DMS114 treated with DMSO at 0.1 percent for 48 hours (cell line): ENCODE measurements around the gene TOMM5.

Experiments
- DNase-seq: peaks from one replicate; lab custom pipeline; 2025; ENCODE audit not compliant: unreplicated experiment; lab: John Stamatoyannopoulos, UW

The TOMM5 gene

GRCh38 chr9:37563806-37564513, 28.4 kb downstream of the TOMM5 start:
- no peak for DNase-seq

DNA sequence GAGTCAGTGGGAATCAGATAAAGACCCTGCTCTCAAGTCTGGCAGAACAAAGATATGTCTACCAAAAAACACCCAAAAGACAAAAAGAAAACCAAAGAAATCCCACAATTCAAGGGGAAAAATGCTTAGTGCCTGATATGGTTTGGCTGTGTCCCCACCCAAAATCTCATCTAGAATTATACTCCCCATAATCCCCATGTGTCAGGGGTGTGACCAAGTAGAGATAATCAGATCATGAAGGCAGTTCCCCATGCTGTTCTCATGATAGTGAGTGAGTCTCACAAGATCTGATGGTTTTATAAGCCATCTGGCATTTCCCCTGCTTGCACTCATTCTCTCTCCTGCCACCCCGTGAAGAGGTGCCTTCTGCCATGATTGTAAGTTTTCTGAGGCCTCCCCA, 29.6 kb downstream of the TOMM5 start:
- DNase-seq, result no peak

DNA sequence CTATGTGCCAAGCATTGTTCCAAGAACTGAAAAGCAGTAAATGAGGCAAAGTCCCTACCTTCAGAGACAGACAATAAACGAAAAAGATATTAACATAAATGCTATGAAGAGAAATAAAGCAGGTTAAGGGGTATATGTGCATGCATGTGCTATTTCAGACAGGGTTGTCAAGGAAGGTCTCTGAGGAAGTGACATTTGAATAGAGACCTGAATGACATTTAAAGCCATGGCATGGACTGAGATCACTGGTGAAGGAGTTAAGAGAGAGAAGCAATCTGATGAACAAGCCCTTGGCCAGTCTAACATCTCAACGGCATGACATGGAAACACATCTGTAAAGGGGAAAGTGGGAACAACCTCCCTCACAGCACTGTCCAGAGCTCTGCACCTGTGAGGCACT, 30.7 kb downstream of the TOMM5 start:
- DNase-seq, result no peak

- DNase-seq, result no peak
Measured at GRCh38 chr9:37559855-37560592, 32.4 kb downstream of the TOMM5 start.

GRCh38 chr9:37559125-37559524, 33.3 kb downstream of the TOMM5 start:
- no peak for DNase-seq

- no peak for DNase-seq
Measured at GRCh38 chr9:37555786-37556185, 36.6 kb downstream of the TOMM5 start.

DNA sequence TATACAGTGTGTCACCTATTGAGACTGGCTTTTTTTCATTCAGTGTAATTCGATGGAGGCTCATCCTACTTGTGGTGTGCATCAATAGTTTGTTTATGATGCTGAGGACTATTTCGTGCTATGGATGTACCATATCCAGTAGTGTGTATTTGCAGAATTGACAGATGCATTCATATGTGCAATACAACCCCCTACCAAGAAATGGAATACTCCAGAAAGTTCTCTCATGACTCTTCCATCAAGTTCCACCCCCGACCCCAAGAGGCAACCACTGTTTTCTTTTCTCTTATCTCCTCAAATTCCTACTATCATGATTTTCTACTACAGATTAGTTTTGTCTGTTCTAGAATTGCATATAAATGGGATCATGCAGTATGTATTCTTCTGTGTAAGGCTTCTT, 38.1 kb downstream of the TOMM5 start:
- no peak for DNase-seq

DNA sequence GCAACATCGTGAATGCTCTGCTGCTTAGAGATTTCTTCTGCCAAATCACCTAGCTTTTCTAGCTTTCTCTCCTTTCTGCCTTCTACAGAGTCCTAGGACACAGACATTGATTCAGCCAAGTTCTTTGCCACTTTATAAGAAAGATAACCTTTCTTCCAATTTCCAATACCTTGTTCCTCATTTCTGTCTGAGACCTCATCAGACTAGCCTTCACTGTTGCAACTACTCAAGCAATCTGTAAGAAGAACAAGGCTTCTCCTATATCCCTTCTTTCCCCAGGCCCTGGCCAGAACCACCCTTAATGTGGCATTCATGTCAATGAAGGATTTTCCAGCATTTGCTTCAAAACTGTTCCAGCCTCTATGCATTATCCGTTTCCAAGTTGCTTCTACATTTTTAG, 40.5 kb downstream of the TOMM5 start:
- no peak for DNase-seq

DNA sequence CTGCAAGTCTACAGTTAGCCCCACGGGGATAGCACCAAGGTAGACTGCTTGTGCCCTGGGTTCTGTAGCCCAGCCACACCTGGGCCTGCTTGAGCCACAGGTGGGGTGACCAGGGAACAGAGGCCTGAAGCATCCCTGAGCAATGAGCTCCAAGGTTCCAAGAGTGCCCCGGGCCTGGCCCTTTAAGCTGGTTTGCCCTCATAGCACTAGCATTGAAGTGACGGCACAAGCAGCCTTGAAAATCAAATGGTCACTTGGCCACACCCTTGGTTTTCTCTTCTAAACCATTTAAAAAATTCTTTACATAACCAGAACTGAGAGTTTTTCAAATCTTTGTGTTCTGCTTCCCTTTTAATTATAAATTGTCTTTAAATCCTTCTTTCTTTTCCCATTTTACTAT, 40.9 kb downstream of the TOMM5 start:
- DNase-seq, result no peak

DNA sequence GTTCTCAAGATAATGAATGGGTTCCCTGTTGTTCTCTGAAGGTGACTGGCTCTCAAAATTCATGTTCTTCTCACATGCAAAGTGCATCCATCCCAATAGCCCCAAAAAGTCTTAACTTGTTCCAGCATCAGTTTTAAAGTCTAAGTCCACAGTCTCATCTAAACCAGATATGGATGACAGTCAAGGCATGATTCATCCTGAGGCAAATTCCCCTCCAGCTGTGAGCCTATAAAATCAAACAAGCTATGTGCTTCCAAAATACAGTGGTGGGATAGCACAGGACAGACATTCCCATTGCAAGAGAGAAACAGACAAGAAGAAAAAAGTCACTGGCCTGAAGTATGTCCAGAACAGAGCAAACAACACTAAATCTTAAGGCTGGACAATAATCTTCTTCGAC, 41.6 kb downstream of the TOMM5 start:
- no peak for DNase-seq

GRCh38 chr9:37549527-37549926, 42.9 kb downstream of the TOMM5 start:
- no peak for DNase-seq

DNA sequence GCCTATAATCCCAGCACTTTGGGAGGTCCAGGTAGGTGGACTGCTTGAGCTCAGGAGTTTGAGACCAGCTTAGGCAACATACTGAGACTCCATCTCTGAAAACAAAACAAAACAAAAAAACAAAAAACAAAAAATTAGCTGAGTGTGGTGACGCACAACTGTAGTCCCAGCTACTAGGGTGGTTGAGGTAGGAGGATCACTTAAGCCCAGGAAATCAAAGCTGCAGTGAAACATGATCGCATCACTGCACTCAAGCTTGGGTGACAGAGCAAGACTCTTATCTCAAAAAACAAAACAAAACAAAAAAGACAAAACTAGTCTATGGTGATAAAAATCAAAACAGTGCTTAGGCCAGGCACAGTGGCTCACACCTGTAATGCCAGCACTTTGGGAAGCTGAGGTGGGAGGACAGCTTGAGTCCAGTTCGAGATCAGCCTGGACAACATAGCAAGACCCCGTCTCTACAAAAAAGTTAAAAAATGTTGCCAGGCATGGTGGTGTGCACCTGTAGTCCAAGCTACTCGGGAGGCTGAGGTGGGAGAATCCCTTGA, 45.0 kb downstream of the TOMM5 start:
- no peak for DNase-seq

GRCh38 chr9:37543468-37543867, 48.9 kb downstream of the TOMM5 start:
- no peak for DNase-seq

DNA sequence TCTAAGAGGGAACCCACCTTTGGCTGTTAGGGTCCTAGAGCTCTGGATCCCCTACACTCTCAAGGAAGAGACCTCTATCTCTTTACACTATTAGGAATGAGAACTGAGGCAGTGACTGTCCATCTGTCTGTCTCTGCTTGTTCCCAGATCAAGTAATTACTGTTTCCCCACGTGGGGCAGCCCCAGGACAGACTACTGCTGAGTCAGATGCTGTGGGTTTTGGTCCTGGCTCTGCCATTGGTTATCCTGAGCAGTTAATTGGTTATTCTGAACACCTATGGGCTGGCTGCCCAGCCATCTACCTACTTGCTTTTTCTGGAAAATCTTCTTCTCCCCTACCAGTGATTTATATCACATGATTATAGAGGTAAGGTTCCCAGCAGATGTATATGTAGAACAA, 49.5 kb downstream of the TOMM5 start:
- no peak for DNase-seq

DNA sequence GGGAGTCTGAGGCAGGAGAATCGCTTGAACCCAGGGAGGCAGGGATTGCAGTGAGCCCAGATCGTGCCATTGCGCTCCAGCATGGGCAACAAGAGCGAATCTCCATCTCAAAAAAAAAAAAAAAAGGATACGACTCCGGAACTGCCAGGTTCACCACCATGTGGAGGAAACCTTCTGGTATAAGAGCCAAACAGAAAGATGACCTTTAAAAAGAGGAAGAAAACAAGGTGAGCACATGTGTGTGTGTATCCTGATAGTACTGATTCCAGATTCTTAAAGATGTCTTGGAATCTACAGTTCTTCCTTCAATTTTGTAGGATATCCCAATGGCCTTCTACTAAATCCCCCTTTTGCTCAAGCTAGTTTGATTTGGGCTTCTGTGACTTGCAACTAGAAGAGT, 49.9 kb downstream of the TOMM5 start:
- no peak for DNase-seq

- no peak for DNase-seq
Measured at GRCh38 chr9:37541465-37541864, 50.9 kb downstream of the TOMM5 start.

DNA sequence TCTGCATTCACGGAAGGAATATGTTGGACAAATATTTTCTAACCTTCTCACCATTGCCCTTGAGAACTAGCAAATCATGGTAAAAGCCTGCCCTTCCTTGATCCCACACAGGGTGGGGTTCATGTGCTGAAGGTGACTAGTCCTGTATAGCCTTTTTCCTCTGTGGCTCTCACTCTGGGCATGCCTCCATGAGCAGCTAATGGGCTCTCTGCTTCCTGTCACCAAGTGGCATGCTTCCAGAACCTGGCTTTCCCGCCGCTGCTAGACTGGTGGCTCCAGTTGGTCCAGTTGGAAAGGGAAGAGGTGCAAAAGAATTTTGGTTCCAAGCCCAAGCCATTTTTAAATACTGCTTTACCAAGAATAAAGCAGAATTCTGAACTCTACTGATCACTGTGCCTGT, 51.8 kb downstream of the TOMM5 start:
- DNase-seq, result no peak

GRCh38 chr9:37539634-37540033, 52.8 kb downstream of the TOMM5 start:
- no peak for DNase-seq
